Suppressor macrophage treated with lipopolysaccharide for 4 hours (primary cell): ENCODE results near the gene ST8SIA3.
"Not testable (repeated sequence)": the region's sequence is repeated elsewhere in the genome, so short reads cannot be mapped to it uniquely, and the experiment has no call there.

Experiments used
- DNase-seq: peaks from one replicate; pipeline ENCODE4 v3.0.0-alpha.2; 2020

Gene ST8SIA3

GRCh38 chr18:57372444-57372843 lies 20.1 kb downstream of the ST8SIA3 start:
- no peak for DNase-seq

- DNase-seq, result no peak
These were observed 20.7 kb downstream of the ST8SIA3 start for GRCh38 chr18:57373017-57373416.

GRCh38 chr18:57376503-57376902 lies 24.1 kb downstream of the ST8SIA3 start:
- no peak for DNase-seq

- DNase-seq, result no peak
These were observed 36.9 kb downstream of the ST8SIA3 start for GRCh38 chr18:57389271-57389670.

GRCh38 chr18:57390044-57390443 lies 37.7 kb downstream of the ST8SIA3 start:
- DNase-seq, result no peak

GRCh38 chr18:57394749-57395148 lies 42.4 kb downstream of the ST8SIA3 start:
- not testable (repeated sequence) for DNase-seq

GRCh38 chr18:57396831-57397230 lies 44.5 kb downstream of the ST8SIA3 start:
- not testable (repeated sequence) for DNase-seq

- DNase-seq, result peak; percentile 12
These were observed 45.2 kb downstream of the ST8SIA3 start for GRCh38 chr18:57397440-57398132.

GRCh38 chr18:57404345-57404744 lies 52.0 kb downstream of the ST8SIA3 start:
- DNase-seq, result no peak

- no peak for DNase-seq
These were observed 57.3 kb downstream of the ST8SIA3 start for GRCh38 chr18:57409650-57410049.

GRCh38 chr18:57410749-57411148 lies 58.4 kb downstream of the ST8SIA3 start:
- DNase-seq, result no peak

- DNase-seq, result no peak
These were observed 64.2 kb downstream of the ST8SIA3 start for GRCh38 chr18:57416542-57416941.
